ENCODE data around the gene STK24.

Gene STK24

DNA sequence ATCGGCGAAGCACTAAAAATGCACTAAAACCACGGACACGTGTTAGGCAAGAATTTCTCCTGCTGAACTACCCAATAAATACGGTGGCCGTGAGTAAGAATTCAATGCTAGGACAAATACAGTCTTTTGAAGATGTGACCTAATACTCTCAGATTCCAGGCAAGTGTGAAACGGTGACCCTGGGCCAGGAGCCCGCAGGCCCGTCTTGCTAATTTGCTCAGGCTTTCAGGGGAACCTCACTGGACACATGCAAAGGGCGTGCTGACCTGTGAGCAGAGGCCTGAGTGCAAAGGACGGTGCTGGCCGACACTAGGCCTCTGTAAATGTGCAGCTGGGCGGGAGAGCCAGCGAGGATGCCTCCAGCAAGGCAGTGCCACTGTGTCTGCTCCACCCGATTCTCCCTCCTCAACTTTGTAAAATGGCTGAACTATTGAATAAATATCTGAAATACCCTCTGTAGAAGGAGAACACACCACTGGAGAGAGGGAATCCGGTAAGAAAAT, 70.1 kb downstream of the STK24 start:
- no peaks in the 10 kb centered on the region for H3K9me3 ChIP-seq (ENCODE audit: insufficient read depth, low read depth, low read length)
- TF ChIP-seq, protein P1, sequence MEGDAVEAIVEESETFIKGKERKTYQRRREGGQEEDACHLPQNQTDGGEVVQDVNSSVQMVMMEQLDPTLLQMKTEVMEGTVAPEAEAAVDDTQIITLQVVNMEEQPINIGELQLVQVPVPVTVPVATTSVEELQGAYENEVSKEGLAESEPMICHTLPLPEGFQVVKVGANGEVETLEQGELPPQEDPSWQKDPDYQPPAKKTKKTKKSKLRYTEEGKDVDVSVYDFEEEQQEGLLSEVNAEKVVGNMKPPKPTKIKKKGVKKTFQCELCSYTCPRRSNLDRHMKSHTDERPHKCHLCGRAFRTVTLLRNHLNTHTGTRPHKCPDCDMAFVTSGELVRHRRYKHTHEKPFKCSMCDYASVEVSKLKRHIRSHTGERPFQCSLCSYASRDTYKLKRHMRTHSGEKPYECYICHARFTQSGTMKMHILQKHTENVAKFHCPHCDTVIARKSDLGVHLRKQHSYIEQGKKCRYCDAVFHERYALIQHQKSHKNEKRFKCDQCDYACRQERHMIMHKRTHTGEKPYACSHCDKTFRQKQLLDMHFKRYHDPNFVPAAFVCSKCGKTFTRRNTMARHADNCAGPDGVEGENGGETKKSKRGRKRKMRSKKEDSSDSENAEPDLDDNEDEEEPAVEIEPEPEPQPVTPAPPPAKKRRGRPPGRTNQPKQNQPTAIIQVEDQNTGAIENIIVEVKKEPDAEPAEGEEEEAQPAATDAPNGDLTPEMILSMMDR (conservative IDR thresholded peaks at IDR 0.05; ENCODE audit: low read length): no peak
- TF ChIP-seq EZH2phosphoT487 (IDR thresholded peaks at IDR 0.05; ENCODE audit: borderline replicate concordance): no peak
- H3K4me1 ChIP-seq (ENCODE audit: insufficient read depth, low read length, poor library complexity, severe bottlenecking): peaks cover 43% of the 10 kb centered on the region
- H4K20me1 ChIP-seq (ENCODE audit: insufficient read depth, low read length, poor library complexity, severe bottlenecking): peaks cover 62% of the 10 kb centered on the region
- no peak overlapping the region for H3K9ac ChIP-seq (ENCODE audit: low read depth, low read length, poor library complexity, severe bottlenecking)
- H3K79me2 ChIP-seq (ENCODE audit: insufficient read depth, low read length): peaks cover 99% of the 10 kb centered on the region
- no peak overlapping the region for H3K4me2 ChIP-seq (ENCODE audit: low read depth, low read length, poor library complexity, severe bottlenecking)
- H3F3A ChIP-seq (ENCODE audit: low read depth): no peaks in the 10 kb centered on the region
- H2AFZ ChIP-seq (ENCODE audit: low read length): no peak overlapping the region
- no peak overlapping the region for H3K4me3 ChIP-seq (ENCODE audit: low read length, poor library complexity, severe bottlenecking)
- H3K27me3 ChIP-seq (ENCODE audit: insufficient read depth, low read length, poor library complexity, severe bottlenecking): no peaks in the 10 kb centered on the region
- no peaks in the 10 kb centered on the region for H3K9me2 ChIP-seq (replicated peaks; ENCODE audit: low read depth, low read length)
- peaks cover 10% of the 10 kb centered on the region; the same call in 1 of the 2 replicates for H3K36me3 ChIP-seq (ENCODE audit: insufficient read depth, low read length)

DNA sequence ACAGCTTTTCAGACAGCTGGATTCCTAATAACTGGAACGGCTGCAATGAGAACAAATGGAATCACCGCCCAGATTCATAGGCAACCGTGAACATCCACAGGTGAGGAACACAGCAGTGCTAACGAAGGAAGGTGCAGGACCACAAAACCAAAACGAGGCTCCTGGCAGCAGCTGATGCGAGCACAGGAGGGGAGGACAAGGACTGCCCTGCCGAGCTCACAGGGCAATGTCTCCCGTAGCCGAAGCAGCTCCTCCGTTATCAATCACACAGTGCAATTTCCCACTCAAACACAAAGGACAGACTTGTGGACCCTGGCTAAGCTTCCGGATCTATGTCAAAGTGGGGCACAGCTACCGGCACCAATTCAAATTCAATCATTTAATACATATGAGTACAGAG, 70.6 kb downstream of the STK24 start:
- peaks cover 66% of the 10 kb centered on the region for H4K20me1 ChIP-seq (ENCODE audit: insufficient read depth, low read length, poor library complexity, severe bottlenecking)
- no peaks in the 10 kb centered on the region for H3F3A ChIP-seq (ENCODE audit: low read depth)
- no peak overlapping the region for H3K4me2 ChIP-seq (ENCODE audit: low read depth, low read length, poor library complexity, severe bottlenecking)

DNA sequence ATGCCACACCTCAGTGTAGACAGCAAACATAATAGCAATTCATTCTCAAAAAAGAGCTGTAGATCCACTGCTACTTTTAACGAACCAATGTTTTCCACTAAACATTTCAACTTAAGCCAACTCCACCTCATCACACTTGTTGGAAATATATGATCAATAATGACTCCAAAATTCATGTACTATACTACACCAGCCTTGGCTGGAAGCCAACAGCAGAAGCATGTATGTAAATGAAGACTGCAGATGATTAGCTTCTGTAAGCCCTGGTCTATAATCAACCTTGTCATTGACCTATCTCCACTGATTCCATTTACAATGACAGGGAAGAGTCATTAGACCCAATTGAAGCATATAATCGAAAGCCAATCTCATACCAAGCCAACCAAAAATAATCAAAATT, 71.7 kb downstream of the STK24 start:
- Histone ChIP-seq H3K27me3 (ENCODE audit: insufficient read depth, low read length, poor library complexity, severe bottlenecking) (no peaks in the 10 kb centered on the region), H4K20me1 (ENCODE audit: insufficient read depth, low read length, poor library complexity, severe bottlenecking) (peaks cover 67% of the 10 kb centered on the region), H3K9me3 (ENCODE audit: insufficient read depth, low read depth, low read length) (no peaks in the 10 kb centered on the region), H3K36me3 (ENCODE audit: insufficient read depth, low read length) (peaks cover 6% of the 10 kb centered on the region; the same call in 1 of the 2 replicates), H2AFZ (ENCODE audit: low read length) (no peak overlapping the region), H3K79me2 (ENCODE audit: insufficient read depth, low read length) (peaks cover 98% of the 10 kb centered on the region), H3K9me2 (replicated peaks; ENCODE audit: low read depth, low read length) (no peaks in the 10 kb centered on the region), H3K4me1 (ENCODE audit: insufficient read depth, low read length, poor library complexity, severe bottlenecking) (peaks cover 46% of the 10 kb centered on the region), H3K9ac (ENCODE audit: low read depth, low read length, poor library complexity, severe bottlenecking) (no peak overlapping the region), H3K4me3 (ENCODE audit: low read length, poor library complexity, severe bottlenecking) (no peak overlapping the region), H3F3A (ENCODE audit: low read depth) (no peaks in the 10 kb centered on the region), H3K4me2 (ENCODE audit: low read depth, low read length, poor library complexity, severe bottlenecking) (no peak overlapping the region)
- TF ChIP-seq EZH2phosphoT487 (IDR thresholded peaks at IDR 0.05; ENCODE audit: borderline replicate concordance): no peak
- TF ChIP-seq, protein P1 (conservative IDR thresholded peaks at IDR 0.05; ENCODE audit: low read length): no peak

More for the DNA sequence above, 70.6 kb downstream of the STK24 start:
- no peak overlapping the region for H3K4me3 ChIP-seq (ENCODE audit: low read length, poor library complexity, severe bottlenecking)
- no peaks in the 10 kb centered on the region for H3K9me2 ChIP-seq (replicated peaks; ENCODE audit: low read depth, low read length)
- H3K79me2 ChIP-seq (ENCODE audit: insufficient read depth, low read length): peaks cover 98% of the 10 kb centered on the region
- no peak overlapping the region for H3K9ac ChIP-seq (ENCODE audit: low read depth, low read length, poor library complexity, severe bottlenecking)
- no peak overlapping the region for H2AFZ ChIP-seq (ENCODE audit: low read length)
- H3K4me1 ChIP-seq (ENCODE audit: insufficient read depth, low read length, poor library complexity, severe bottlenecking): peaks cover 43% of the 10 kb centered on the region
- TF ChIP-seq EZH2phosphoT487 (IDR thresholded peaks at IDR 0.05; ENCODE audit: borderline replicate concordance): no peak
- TF ChIP-seq, protein P1 (conservative IDR thresholded peaks at IDR 0.05; ENCODE audit: low read length): no peak
- H3K27me3 ChIP-seq (ENCODE audit: insufficient read depth, low read length, poor library complexity, severe bottlenecking): no peaks in the 10 kb centered on the region
- no peaks in the 10 kb centered on the region for H3K9me3 ChIP-seq (ENCODE audit: insufficient read depth, low read depth, low read length)
- H3K36me3 ChIP-seq (ENCODE audit: insufficient read depth, low read length): peaks cover 6% of the 10 kb centered on the region; the same call in 1 of the 2 replicates

Data from Loucy (cell line).